Natural killer cell (primary cell): ENCODE data around the gene ATRAID. TPM values are rescaled to one million over a fixed set of nuclear protein-coding genes. Genes with fewer than 3 reads are reported as not detected.

Experiments
- ATAC-seq, 3 donors: fragments of 150-1000 bp in 2 of 3; fragments of 200-7000 bp in 1 of 3; cut with Tn5 transposase; 1 replicate in 1 of 3; 2 replicates in 2 of 3; pipeline ENCODE4 v1.10.0; 2021; ENCODE audit warnings: mild to moderate bottlenecking in 2 of 3, moderate library complexity in 2 of 3
- DNase-seq, 2 donors: peaks; one replicate each; pipeline versions ENCODE4 v3.0.0 to v3.0.0-alpha.2; 2013 to 2021; ENCODE audit warnings: mixed read lengths in 1 of 2
- H3K27ac ChIP-seq: one replicate; pipeline ENCODE4 v1.5.1; 2013; ENCODE audit warnings: mild to moderate bottlenecking, low read length
- H3K27me3 ChIP-seq: one replicate; pipeline ENCODE4 v1.6.1; 2013; ENCODE audit warnings: low read length; ENCODE audit not compliant: control insufficient read depth, insufficient read depth
- H3K36me3 ChIP-seq: one replicate; pipeline ENCODE4 v1.6.1; 2013; ENCODE audit warnings: low read length; ENCODE audit not compliant: control insufficient read depth, insufficient read depth
- H3K4me1 ChIP-seq: one replicate; pipeline ENCODE4 v1.6.1; 2013; ENCODE audit warnings: low read length; ENCODE audit not compliant: control insufficient read depth, insufficient read depth
- H3K4me3 ChIP-seq: one replicate; pipeline ENCODE4 v1.5.1; 2013; ENCODE audit warnings: low read length
- H3K9me3 ChIP-seq: one replicate; pipeline ENCODE4 v1.6.1; 2013; ENCODE audit warnings: low read length; ENCODE audit not compliant: control insufficient read depth, insufficient read depth
- H3K27ac Mint-ChIP-seq, 2 donors: one replicate each; pipeline ENCODE4 v1.8.0; 2022; ENCODE audit warnings: mild to moderate bottlenecking in 2 of 2, mixed read lengths in 2 of 2, moderate library complexity in 1 of 2
- H3K27me3 Mint-ChIP-seq, 2 donors: one replicate each; pipeline ENCODE4 v1.8.0; 2022; ENCODE audit warnings: low read depth in 2 of 2, mixed read lengths in 2 of 2
- H3K36me3 Mint-ChIP-seq: one replicate; pipeline ENCODE4 v1.8.0; 2022; ENCODE audit warnings: mixed read lengths
- H3K4me1 Mint-ChIP-seq, 2 donors: one replicate each; pipeline ENCODE4 v1.8.0; 2022; ENCODE audit warnings: mixed read lengths in 2 of 2
- H3K4me3 Mint-ChIP-seq: one replicate; pipeline ENCODE4 v1.8.0; 2022; ENCODE audit warnings: mild to moderate bottlenecking, moderate library complexity, mixed read lengths
- H3K9me3 Mint-ChIP-seq, 2 donors: one replicate each; pipeline ENCODE4 v1.8.0; 2022; ENCODE audit warnings: mixed read lengths in 2 of 2
- WGBS: methylation state at CpG from one replicate; pipeline ENCODE4 v1.1.7; 2013; ENCODE audit warnings: missing lambda C conversion rate; ENCODE audit not compliant: insufficient coverage; 5-methylcytosine and 5-hydroxymethylcytosine counted together
- intact Hi-C: fragments of 100-400 bp; cut with micrococcal nuclease; formaldehyde crosslinking; loops from one replicate; pipeline ENCODE4 v1.14.2; 2022
- total RNA-seq, 4 donors: library from RNA; stranded (reverse); fragments of 120-200 nt in 1 of 4; gene quantifications; one replicate each; pipeline versions ENCODE4 v1.2.3 to v1.2.4, GENCODE V29; 2013 to 2022
- TF ChIP-seq, protein P1 (sequence below): fragments of 200-600 bp; IDR thresholded peaks from one replicate; pipeline ENCODE4 v1.8.0; 2022; ENCODE audit warnings: antibody characterized with exemption

ATRAID gene
- total RNA-seq, 3 donors from 2014 or later (not counting 1 experiment from before 2014, with no cell fraction given): 65.5 to 76.6 (median 76.5) TPM

GRCh38 chr2:27247893-27248292, 36.1 kb downstream of the ATRAID start:
- TF ChIP-seq, protein P1, sequence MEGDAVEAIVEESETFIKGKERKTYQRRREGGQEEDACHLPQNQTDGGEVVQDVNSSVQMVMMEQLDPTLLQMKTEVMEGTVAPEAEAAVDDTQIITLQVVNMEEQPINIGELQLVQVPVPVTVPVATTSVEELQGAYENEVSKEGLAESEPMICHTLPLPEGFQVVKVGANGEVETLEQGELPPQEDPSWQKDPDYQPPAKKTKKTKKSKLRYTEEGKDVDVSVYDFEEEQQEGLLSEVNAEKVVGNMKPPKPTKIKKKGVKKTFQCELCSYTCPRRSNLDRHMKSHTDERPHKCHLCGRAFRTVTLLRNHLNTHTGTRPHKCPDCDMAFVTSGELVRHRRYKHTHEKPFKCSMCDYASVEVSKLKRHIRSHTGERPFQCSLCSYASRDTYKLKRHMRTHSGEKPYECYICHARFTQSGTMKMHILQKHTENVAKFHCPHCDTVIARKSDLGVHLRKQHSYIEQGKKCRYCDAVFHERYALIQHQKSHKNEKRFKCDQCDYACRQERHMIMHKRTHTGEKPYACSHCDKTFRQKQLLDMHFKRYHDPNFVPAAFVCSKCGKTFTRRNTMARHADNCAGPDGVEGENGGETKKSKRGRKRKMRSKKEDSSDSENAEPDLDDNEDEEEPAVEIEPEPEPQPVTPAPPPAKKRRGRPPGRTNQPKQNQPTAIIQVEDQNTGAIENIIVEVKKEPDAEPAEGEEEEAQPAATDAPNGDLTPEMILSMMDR: no peak
- H3K27ac Mint-ChIP-seq: no peak overlapping the region
- Histone ChIP-seq H3K27ac (no peak overlapping the region), H3K4me1 (peaks cover 4% of the 10 kb centered on the region), H3K4me3 (no peak overlapping the region), H3K9me3 (no peaks in the 10 kb centered on the region), H3K27me3 (no peaks in the 10 kb centered on the region), H3K36me3 (peaks cover 10% of the 10 kb centered on the region)
- no peaks in the 10 kb centered on the region for H3K36me3 Mint-ChIP-seq
- peaks cover 8 to 15% of the 10 kb centered on the region in 2 donors for H3K27me3 Mint-ChIP-seq
- H3K4me3 Mint-ChIP-seq: no peak overlapping the region
- ATAC-seq (no peak), DNase-seq (no peak)
- no peaks in the 10 kb centered on the region for H3K4me1 Mint-ChIP-seq
- H3K9me3 Mint-ChIP-seq: no peaks in the 10 kb centered on the region
- 86% methylated on average over 4 of the region's 4 CpGs for WGBS
- intact Hi-C loops: no loop called here

- Mint-ChIP-seq H3K36me3 (no peaks in the 10 kb centered on the region), H3K27me3 (peaks cover 8 to 15% of the 10 kb centered on the region in 2 donors), H3K4me1 (no peaks in the 10 kb centered on the region), H3K4me3 (no peak overlapping the region), H3K9me3 (no peaks in the 10 kb centered on the region), H3K27ac (no peak overlapping the region)
- Histone ChIP-seq H3K27ac (no peak overlapping the region), H3K36me3 (peaks cover 2% of the 10 kb centered on the region), H3K4me3 (no peak overlapping the region), H3K9me3 (no peaks in the 10 kb centered on the region), H3K27me3 (peaks cover under 1% of the 10 kb centered on the region), H3K4me1 (peaks cover 4% of the 10 kb centered on the region)
- ATAC-seq (no peak), DNase-seq (no peak)
- 78% methylated on average over 12 of the region's 12 CpGs for WGBS
- intact Hi-C loops: no loop called here
- TF ChIP-seq, protein P1: no peak
Observed at GRCh38 chr2:27249159-27249890, 37.5 kb downstream of the ATRAID start.

DNA sequence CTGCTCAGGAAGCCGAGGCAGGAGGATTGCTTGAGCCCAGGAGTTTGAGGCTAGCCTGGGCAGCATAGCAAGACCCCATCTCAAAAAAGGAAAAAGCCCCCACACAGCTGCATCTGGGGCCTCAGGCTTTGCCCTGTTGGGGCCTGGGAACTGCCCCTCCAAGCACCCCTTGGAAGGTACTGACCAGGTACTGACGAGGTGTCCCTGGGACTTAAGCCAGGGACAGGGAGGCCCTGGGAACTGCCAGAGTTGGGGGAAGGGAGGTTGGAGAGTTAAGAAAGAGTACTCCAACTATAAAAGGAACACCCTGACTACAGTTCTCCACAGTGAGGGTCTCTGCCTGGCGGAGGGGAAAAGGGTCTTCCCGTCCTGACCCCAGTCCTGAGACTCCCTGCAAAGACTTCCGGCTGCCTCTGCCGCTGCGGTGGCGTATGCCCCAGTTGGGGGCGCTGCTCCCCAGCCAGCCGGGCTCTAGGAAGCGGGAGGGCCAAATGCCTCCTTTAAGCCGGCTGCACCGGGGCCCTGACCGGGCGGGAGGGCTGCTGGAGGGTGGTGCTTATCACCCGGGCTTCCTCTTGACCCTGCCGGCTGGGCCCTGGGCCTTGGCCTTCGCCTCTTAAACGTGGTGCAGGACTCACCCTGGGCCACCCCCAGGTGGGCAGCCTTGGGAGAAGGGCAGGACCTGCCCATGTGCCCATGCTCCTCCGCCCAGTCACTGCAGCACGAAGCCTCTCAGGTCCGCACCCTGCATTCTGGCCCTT, 38.2 kb downstream of the ATRAID start:
- no peaks in the 10 kb centered on the region for H3K9me3 ChIP-seq
- intact Hi-C loops: no loop called here
- TF ChIP-seq, protein P1: peak; percentile 20
- no peak overlapping the region for H3K27ac ChIP-seq
- H3K4me3 Mint-ChIP-seq: no peak overlapping the region
- ATAC-seq (peak in 2 of 3 donors; percentile 52 to 78), DNase-seq (peak; percentile 32 to 67)
- peaks cover 2% of the 10 kb centered on the region for H3K27me3 ChIP-seq
- no peaks in the 10 kb centered on the region for H3K4me1 Mint-ChIP-seq
- WGBS: 26% methylated on average over 22 of the region's 22 CpGs
- no peaks in the 10 kb centered on the region for H3K36me3 ChIP-seq
- H3K27ac Mint-ChIP-seq: no peak overlapping the region
- no peak overlapping the region for H3K4me3 ChIP-seq
- peaks cover 4% of the 10 kb centered on the region for H3K4me1 ChIP-seq
- H3K36me3 Mint-ChIP-seq: no peaks in the 10 kb centered on the region
- no peaks in the 10 kb centered on the region for H3K9me3 Mint-ChIP-seq
- H3K27me3 Mint-ChIP-seq: peaks cover 11 to 22% of the 10 kb centered on the region in 2 donors
